PC-9 (cell line): ENCODE results near the gene LUC7L3. TPM values are rescaled to one million over a fixed set of nuclear protein-coding genes. Genes with fewer than 3 reads are reported as not detected.

ENCODE experiments used
- BruUV-seq: library from RNA; stranded (reverse); fragments of 400-500 nt; replicated peaks from 2 replicates; lab custom pipeline; 2021; lab: Mats Ljungman, UMichigan
- CTCF ChIA-PET: fragments of 300-600 bp; sonication (Branson Sonifier 250); formaldehyde crosslinking; loops from one replicate; lab custom pipeline; 2022; ENCODE audit warnings: antibody characterized with exemption; lab: Charles Lee
- POLR2A ChIA-PET: fragments of 300-600 bp; sonication (Branson Sonifier 250); formaldehyde crosslinking; loops from one replicate; lab custom pipeline; 2022; ENCODE audit warnings: antibody characterized with exemption; ENCODE audit not compliant: unreplicated experiment; lab: Charles Lee
- DNase-seq, 2 experiments: peaks; one replicate each; pipeline versions ENCODE4 v3.0.0 to v3.0.0-alpha.2; 2015 to 2022; ENCODE audit warnings: mixed read lengths in 1 of 2
- H2AFZ ChIP-seq: fragments of 200-600 bp; sonication (generic); 2 replicates; pipeline ENCODE4 v1.8.1; 2017; ENCODE audit warnings: antibody characterized with exemption
- H3F3A ChIP-seq: fragments of 200-600 bp; sonication (generic); 2 replicates; pipeline ENCODE4 v1.8.1; 2017; ENCODE audit warnings: antibody characterized with exemption, mild to moderate bottlenecking, low read depth; ENCODE audit not compliant: insufficient read depth
- H3K27ac ChIP-seq: fragments of 200-600 bp; sonication (generic); 2 replicates; pipeline ENCODE4 v1.6.1; 2016; ENCODE audit warnings: mixed run types
- H3K27me3 ChIP-seq: fragments of 200-600 bp; sonication (generic); 2 replicates; pipeline ENCODE4 v1.6.1; 2016; ENCODE audit warnings: low read depth, mixed run types; ENCODE audit not compliant: insufficient read depth
- H3K36me3 ChIP-seq: fragments of 200-600 bp; sonication (generic); 2 replicates; pipeline ENCODE4 v1.6.1; 2016; ENCODE audit warnings: low read depth, mixed run types
- H3K4me1 ChIP-seq: fragments of 200-600 bp; sonication (generic); replicated peaks from 2 replicates; pipeline ENCODE4 v1.6.1; 2016; ENCODE audit warnings: mixed run types; ENCODE audit not compliant: insufficient read depth
- H3K4me2 ChIP-seq: fragments of 200-600 bp; sonication (generic); 2 replicates; pipeline ENCODE4 v1.6.1; 2017; ENCODE audit warnings: mixed run types
- H3K4me3 ChIP-seq: fragments of 200-600 bp; sonication (generic); 2 replicates; pipeline ENCODE4 v1.6.1; 2016; ENCODE audit warnings: mixed run types
- H3K79me2 ChIP-seq: fragments of 200-600 bp; sonication (generic); 2 replicates; pipeline ENCODE4 v1.6.1; 2017; ENCODE audit warnings: low read depth, mixed run types
- H3K9me2 ChIP-seq: fragments of 200-600 bp; sonication (generic); 2 replicates; pipeline ENCODE4 v1.8.1; 2017; ENCODE audit warnings: mild to moderate bottlenecking; ENCODE audit not compliant: insufficient read depth
- H3K9me3 ChIP-seq: fragments of 200-600 bp; sonication (generic); 2 replicates; pipeline ENCODE4 v1.8.1; 2016; ENCODE audit warnings: low read depth; ENCODE audit not compliant: insufficient read depth
- H4K20me1 ChIP-seq: fragments of 200-600 bp; sonication (generic); 2 replicates; pipeline ENCODE4 v1.8.1; 2017; ENCODE audit not compliant: insufficient read depth
- EZH2 ChIP-seq: fragments of 200-600 bp; sonication (generic); IDR thresholded peaks from 2 replicates; pipeline ENCODE4 v1.8.0; 2017; ENCODE audit warnings: antibody characterized with exemption, low read depth
- intact Hi-C: fragments of 100-400 bp; cut with micrococcal nuclease; formaldehyde crosslinking; loops from one replicate; pipeline ENCODE4 v1.10.0; 2022; ENCODE audit not compliant: unreplicated experiment
- total RNA-seq: library from RNA; stranded (reverse); gene quantifications from 2 replicates; pipeline ENCODE4 v1.2.3, GENCODE V29; 2021
- TF ChIP-seq, protein P1 (sequence below): fragments of 200-600 bp; sonication (generic); conservative IDR thresholded peaks from 2 replicates; pipeline ENCODE4 v1.6.1; 2017; ENCODE audit warnings: mixed run types, antibody characterized with exemption, mild to moderate bottlenecking, moderate library complexity

The LUC7L3 gene
- total RNA-seq, 1 experiment from 2014 or later, result 147 TPM

DNA sequence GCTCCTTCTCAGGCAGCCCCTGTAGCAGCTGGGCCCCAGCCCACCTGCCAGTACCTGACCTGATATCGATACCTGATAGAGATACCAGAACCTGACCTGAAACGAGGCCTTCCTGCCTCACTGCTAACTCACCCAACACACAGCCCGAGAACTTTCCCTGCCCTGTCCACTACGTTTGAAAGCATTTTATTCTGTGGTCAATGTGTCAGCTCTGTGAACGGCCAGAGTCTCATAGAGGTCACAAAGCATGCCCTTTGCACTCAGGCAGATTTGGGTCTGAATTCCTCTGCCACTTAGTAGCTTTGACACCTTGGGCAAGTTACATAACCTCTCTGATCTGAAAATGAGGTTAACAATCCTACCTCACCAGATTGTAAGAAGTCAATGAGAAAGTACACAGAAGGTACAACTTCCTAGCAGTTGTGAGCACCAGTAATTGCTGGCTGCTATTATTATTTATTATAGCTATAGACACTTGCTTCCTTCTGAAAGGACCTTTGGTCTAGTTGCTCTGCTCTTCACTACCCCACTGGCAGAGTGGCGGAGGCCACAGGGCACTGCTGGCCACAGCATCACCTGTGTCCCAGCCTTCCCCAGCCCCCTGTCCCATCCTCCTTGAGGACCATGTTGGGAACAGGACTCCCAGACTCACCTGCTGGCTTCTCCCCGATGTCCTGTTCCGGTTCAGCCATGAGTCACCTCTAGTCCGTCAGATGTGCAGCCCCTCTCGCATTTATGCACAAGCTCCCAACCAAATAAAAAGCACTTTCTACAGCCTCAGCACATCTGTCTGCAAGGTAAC is 47.0 kb downstream of the LUC7L3 start:
- intact Hi-C loops, result no loop called here
- Histone ChIP-seq H3K27ac (no peak overlapping the region), H3K79me2 (no peaks in the 10 kb centered on the region), H4K20me1 (no peaks in the 10 kb centered on the region), H3K4me2 (no peak overlapping the region), H3K4me3 (no peak overlapping the region), H3F3A (peaks cover 13% of the 10 kb centered on the region; the same call in 1 of the 2 replicates), H3K4me1 (peaks cover 32% of the 10 kb centered on the region), H3K9me2 (no peaks in the 10 kb centered on the region), H3K36me3 (no peaks in the 10 kb centered on the region), H3K9me3 (no peaks in the 10 kb centered on the region), H2AFZ (no peak overlapping the region), H3K27me3 (no peaks in the 10 kb centered on the region)
- ChIA-PET POLR2A (no interaction called here), CTCF (no interaction called here)
- no peak for TF ChIP-seq EZH2
- TF ChIP-seq, protein P1, sequence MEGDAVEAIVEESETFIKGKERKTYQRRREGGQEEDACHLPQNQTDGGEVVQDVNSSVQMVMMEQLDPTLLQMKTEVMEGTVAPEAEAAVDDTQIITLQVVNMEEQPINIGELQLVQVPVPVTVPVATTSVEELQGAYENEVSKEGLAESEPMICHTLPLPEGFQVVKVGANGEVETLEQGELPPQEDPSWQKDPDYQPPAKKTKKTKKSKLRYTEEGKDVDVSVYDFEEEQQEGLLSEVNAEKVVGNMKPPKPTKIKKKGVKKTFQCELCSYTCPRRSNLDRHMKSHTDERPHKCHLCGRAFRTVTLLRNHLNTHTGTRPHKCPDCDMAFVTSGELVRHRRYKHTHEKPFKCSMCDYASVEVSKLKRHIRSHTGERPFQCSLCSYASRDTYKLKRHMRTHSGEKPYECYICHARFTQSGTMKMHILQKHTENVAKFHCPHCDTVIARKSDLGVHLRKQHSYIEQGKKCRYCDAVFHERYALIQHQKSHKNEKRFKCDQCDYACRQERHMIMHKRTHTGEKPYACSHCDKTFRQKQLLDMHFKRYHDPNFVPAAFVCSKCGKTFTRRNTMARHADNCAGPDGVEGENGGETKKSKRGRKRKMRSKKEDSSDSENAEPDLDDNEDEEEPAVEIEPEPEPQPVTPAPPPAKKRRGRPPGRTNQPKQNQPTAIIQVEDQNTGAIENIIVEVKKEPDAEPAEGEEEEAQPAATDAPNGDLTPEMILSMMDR, result no peak
- no TSS peak for BruUV-seq
- DNase-seq, result peak in 1 of 2 experiments; percentile 36

DNA sequence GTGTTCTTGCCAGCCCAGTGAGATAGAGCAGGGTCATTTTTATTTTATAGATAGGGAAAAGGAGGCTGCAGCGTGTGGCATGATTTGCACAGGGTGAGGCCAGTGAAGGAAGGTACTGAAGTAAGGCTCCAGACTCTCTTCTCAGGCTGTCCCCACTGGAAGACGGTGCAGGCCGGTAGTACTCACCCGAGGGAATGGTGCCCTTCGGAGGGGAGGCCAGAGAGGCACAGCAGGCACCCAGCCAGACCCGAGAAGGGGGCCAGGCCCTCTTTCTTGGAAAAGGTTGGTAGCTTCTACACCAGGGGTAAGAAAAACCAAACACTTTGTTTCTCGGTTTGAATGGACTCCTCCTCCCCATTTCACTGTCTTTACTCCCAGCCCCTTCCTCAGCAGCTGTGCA is 47.6 kb downstream of the LUC7L3 start:
- H3K27ac ChIP-seq, result no peak overlapping the region
- TF ChIP-seq EZH2, result no peak
- TF ChIP-seq, protein P1, result no peak
- DNase-seq, result no peak
- H3K36me3 ChIP-seq, result no peaks in the 10 kb centered on the region
- no peak overlapping the region for H2AFZ ChIP-seq
- peaks cover 13% of the 10 kb centered on the region; the same call in 1 of the 2 replicates for H3F3A ChIP-seq
- H3K79me2 ChIP-seq, result no peaks in the 10 kb centered on the region
- CTCF ChIA-PET, result no interaction called here
- POLR2A ChIA-PET, result no interaction called here
- H3K27me3 ChIP-seq, result no peaks in the 10 kb centered on the region
- intact Hi-C loops, result no loop called here
- no TSS peak for BruUV-seq
- H3K4me1 ChIP-seq, result peaks cover 32% of the 10 kb centered on the region
- no peak overlapping the region for H3K4me2 ChIP-seq
- no peaks in the 10 kb centered on the region for H3K9me2 ChIP-seq
- no peak overlapping the region for H3K4me3 ChIP-seq
- H3K9me3 ChIP-seq, result no peaks in the 10 kb centered on the region
- no peaks in the 10 kb centered on the region for H4K20me1 ChIP-seq

DNA sequence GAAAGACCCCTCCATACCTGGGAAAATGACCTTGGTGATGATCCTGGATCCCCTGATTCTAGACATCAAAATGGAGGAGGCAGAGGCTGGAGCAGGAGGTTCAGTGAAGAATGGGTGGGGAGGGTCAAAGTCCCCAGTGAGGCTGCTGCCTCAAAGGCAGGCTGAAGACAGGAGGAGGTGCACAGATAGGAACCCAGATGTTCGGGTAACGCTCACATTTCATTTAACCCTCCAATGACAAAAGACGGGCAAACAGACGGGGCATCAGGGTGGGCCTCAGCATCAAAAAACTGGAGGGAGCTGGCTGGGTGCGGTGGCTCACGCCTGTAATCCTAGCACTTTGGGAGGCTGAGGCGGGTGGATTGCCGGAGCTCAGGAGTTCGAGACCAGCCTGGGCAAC is 48.0 kb downstream of the LUC7L3 start, which contains the start of gene ANKRD40CL:
Gene ANKRD40CL (minus strand): TSS at position 73 of the 400 bp plus-strand sequence. CDS start 605 bp downstream, outside the sequence.
- POLR2A ChIA-PET, result interaction anchor here (0.8 kb wide), 1 partner anchor 196 kb away, joined by 3 read pairs; no protein-coding TSS in a partner anchor
- H3K36me3 ChIP-seq, result no peaks in the 10 kb centered on the region

More for the DNA sequence above, 48.0 kb downstream of the LUC7L3 start, which contains the start of gene ANKRD40CL:
- Histone ChIP-seq H3K27ac (peak within 1 kb of the TSS; percentile 54), H3K4me3 (peak within 1 kb of the TSS; percentile 30; the same call in 1 of the 2 replicates), H3K9me2 (no peaks in the 10 kb centered on the region), H3K9me3 (no peaks in the 10 kb centered on the region), H3K4me2 (peak within 1 kb of the TSS; percentile 47), H3K4me1 (peaks cover 32% of the 10 kb centered on the region), H3K27me3 (no peaks in the 10 kb centered on the region), H3F3A (peaks cover 13% of the 10 kb centered on the region; the same call in 1 of the 2 replicates), H2AFZ (peak within 1 kb of the TSS; percentile 60; the same call in 1 of the 2 replicates), H4K20me1 (no peaks in the 10 kb centered on the region), H3K79me2 (no peaks in the 10 kb centered on the region)
- no peak for DNase-seq
- intact Hi-C loops, result no loop called here
- no TSS peak for BruUV-seq
- CTCF ChIA-PET, result interaction anchor here (0.6 kb wide), 1 partner anchor 54 kb away, joined by 24 read pairs; no protein-coding TSS in a partner anchor
- TF ChIP-seq EZH2, result no peak
- TF ChIP-seq, protein P1, result no peak
